HG03097 (cell line): ENCODE measurements around the gene NAXE.
"Not testable (repeated sequence)": the region's sequence is repeated elsewhere in the genome, so short reads cannot be mapped to it uniquely, and the experiment has no call there.

Experiments
- ATAC-seq: cut with Tn5 transposase; IDR thresholded peaks from one replicate; pipeline ENCODE4 v1.9.1; 2021; ENCODE audit not compliant: unreplicated experiment, low FRiP score

The NAXE gene

GRCh38 chr1:156591432-156592157 is at the start of gene NAXE:
Gene NAXE, plus strand, starts transcription at chr1:156591776. Its CDS starts 29 bp downstream, at chr1:156591805.
- ATAC-seq, result peak; percentile 79

GRCh38 chr1:156543066-156543465 is 48.5 kb upstream of the NAXE start:
- ATAC-seq, result no peak

DNA sequence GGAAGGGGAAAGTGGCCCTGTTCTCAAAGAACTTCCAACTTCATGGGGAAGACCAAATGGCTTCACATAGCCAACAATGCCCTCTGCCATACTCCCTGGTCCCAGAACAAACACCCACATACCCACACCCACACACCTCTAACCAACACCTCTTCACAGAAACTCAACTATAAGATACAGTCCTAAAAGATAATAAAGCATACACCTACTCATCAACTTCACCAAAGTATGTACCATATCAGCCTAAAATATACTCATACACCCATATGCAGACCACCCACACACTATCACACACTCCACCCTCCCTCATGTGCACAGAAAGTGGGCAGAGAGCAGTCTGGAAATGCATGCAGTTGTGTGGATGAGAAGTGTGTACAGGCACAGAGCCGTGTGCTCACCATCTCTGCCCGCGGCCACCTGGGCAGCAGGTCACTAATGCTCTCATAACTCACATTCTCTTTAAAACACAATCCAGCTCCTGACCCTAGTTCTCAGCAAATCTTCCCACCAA is 46.9 kb upstream of the NAXE start:
- no peak for ATAC-seq

GRCh38 chr1:156546267-156546666 is 45.3 kb upstream of the NAXE start:
- ATAC-seq, result no peak

- no peak for ATAC-seq
These were observed 44.1 kb upstream of the NAXE start for GRCh38 chr1:156547434-156547833.

DNA sequence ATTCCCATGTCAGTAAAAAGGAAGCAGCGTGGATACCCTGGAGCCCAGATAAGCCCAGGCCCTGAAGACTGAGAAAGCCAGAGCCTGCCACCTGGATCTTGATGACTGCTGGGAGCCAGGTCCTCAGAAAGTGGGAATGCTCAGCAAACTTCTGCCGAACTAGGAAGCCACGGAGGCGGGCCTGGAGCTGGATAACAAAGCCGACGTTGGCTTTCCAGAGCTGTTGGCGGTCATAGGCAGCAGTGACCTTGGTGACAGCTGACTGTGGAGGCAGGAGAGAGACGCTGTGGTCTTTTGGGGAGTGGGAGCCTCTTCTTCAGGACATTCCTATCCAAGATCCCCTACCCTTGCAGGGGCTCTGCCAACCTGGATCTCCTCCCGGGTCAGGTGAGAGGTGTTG is 43.6 kb upstream of the NAXE start:
- no peak for ATAC-seq

DNA sequence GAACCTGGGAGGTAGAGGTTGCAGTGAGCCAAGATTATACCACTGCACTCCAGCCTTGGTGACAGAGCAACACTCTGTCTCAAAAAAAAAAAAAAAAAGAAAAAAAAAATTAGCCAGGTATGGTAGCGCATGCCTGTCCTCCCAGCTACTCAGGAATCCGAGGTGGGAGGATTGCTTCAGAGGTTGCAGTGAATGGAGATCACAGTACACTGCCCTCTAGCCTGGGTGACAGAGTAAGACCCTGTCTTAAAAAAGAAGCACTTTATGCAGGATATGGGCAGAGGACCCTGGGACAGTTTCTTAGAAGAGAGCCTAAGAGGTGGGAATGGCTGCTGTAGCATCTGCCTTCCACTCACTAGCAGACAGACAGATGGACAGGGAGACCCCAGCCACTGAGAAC is 42.2 kb upstream of the NAXE start:
- no peak for ATAC-seq

DNA sequence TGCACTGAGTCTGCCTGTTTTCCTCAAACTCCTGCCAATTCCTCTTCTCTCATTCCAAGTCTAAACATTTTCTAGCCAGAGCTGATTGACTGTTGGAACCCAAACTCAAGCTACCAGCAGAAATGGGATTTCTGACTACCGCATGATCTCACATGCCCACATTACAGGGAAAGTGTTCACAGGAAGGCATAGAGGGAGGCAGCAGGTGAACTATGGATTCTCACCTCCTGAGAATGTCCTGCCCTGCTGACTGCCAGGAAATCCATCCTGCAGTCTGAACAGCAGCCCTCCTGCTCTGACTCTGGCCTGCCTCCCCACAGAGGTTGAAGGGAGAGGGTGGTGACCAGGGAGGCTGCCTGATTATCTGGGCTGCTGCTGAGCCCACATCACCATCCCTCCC is 41.7 kb upstream of the NAXE start:
- ATAC-seq, result no peak

DNA sequence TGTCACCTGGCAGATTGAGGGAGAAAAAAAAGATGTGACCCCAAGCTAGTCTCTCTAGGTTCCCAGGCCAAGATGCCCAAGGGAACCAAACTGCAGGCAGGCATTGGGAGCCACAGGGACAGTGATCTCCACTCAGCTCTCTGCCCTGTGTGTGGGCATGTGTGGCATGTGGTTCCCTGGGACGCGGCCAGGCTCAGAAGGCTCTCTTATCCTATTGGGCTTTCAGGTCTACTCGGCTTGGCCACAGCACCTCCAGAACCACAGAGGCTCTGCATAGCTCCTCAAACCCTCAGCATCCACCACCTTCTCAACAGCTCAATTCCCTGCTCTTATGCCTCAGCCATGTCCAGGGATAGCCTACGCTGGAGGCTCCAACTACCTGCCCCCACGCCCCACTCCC is 41.2 kb upstream of the NAXE start:
- no peak for ATAC-seq

- ATAC-seq, result no peak
These were observed 40.4 kb upstream of the NAXE start for GRCh38 chr1:156551066-156551643.

DNA sequence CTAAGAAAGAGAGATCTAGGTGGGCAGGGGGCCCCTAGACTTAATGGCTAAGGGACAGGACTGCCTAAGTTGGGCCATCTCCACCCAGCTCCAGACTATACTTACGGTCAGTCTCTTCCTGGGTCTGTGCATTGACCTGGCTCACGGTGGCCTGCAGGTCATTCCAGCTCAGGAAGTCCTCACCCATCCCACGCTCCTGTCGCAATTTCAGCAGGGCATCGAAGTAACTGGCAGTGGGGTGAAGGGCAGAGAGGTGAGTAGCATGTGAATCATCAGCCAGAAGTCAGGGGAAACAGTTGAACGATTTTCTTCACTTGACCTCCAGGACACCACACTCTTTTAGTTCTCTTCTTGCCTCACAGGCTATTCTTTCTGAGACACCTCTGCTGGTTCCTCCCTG is 39.7 kb upstream of the NAXE start:
- ATAC-seq, result no peak

DNA sequence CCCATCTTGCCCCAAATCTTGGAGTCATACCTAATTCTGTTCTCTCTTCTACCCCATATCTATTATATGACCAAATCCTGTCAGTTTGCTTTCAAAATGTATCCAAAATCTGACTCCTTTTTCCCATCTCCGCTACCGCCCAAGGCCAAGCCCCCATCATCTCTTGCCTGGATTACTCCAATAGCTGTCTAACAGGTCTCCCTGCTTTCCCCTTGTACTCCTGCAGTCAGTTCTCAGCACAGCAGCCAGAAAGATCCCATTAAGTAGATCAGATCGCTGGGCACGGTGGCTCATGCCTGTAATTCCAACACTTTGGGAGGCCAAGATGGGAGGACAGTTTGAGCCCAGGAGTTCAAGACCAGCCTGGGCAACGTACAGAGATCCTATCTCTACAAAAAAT is 39.1 kb upstream of the NAXE start:
- ATAC-seq, result no peak

GRCh38 chr1:156552937-156553336 is 38.6 kb upstream of the NAXE start:
- ATAC-seq, result not testable (repeated sequence)

- ATAC-seq, result no peak
These were observed 37.6 kb upstream of the NAXE start for GRCh38 chr1:156553860-156554485.

DNA sequence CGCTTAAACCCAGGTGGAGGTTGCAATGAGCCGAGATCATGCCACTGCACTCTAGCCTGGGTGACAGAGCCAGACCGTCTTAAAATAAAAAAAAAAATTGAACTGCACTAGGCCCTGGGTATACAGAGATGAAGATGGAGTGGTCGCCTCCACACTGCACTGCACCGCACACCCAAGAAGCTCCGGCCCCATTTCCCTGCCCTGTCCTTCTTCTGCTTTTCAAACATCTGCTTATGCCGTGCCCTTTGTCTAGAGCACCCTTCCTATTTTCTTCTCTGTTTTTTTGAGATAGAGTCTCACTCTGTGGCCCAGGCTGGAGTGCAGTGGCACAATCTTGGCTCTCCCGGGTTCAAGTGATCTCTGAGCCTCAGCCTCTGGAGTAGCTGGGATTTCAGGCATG is 36.6 kb upstream of the NAXE start:
- ATAC-seq, result no peak

GRCh38 chr1:156555715-156556114 is 35.9 kb upstream of the NAXE start:
- ATAC-seq, result no peak

GRCh38 chr1:156556354-156556753 is 35.2 kb upstream of the NAXE start:
- ATAC-seq, result no peak

DNA sequence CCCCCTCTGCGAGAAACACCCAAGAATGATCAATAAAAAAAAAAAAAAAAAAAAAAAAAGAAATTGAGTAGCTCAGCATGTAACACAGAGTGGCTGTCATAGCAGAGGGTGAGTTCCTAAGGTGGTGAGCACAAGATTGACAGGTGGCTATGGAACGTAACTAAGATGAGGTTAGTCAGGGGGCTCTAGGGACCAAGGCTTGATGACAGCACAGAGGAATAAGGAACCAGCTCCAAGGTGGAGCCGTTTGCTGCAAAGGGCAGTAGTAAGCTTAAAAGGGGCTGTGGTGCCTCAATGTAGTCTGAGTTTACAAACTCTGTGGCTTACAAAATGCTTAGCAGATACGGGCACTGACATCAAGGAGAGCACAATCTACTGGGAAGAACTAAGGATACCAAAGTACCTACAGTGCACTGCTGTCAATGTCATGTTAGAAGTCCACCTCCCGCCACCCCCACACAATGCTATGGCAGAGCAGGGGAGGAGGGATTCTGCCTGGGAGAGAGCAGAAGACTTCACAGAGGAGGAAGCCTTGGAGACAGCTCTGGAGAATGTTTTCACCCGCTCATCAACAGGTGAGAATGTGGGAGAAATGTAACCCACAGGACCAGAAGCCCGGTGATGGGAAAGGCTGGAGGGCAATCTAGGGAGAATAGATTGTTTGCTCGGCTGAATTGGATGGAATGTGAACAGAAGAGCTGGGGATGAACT is 32.3 kb upstream of the NAXE start:
- no peak for ATAC-seq

DNA sequence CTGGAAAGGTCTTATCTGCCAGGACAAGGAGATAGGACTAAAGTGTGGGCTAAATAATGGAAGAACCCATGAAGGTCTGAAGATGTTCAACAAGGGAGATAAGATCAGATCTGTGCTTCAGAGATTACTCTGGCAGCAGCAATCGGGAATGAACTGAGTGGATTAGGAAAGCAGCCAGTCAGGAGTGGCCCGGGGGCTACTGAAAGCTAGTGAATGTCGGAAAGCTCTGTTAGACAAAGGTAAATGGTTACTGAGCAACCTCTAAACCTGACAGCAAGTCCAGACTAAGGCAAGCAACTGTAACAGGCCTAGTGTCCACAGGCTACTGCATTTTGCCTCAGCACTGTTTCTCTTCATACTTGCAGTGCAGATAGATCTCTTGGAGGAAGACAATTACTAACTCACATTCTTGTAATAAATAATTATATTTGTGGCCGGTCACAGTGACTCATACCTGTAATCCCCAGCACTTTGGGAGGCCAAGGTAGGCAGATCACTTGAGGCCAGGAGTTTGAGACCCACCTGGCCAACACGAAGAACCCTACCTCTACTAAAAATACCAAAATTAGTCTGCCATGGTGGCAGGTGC is 31.7 kb upstream of the NAXE start:
- ATAC-seq, result no peak

DNA sequence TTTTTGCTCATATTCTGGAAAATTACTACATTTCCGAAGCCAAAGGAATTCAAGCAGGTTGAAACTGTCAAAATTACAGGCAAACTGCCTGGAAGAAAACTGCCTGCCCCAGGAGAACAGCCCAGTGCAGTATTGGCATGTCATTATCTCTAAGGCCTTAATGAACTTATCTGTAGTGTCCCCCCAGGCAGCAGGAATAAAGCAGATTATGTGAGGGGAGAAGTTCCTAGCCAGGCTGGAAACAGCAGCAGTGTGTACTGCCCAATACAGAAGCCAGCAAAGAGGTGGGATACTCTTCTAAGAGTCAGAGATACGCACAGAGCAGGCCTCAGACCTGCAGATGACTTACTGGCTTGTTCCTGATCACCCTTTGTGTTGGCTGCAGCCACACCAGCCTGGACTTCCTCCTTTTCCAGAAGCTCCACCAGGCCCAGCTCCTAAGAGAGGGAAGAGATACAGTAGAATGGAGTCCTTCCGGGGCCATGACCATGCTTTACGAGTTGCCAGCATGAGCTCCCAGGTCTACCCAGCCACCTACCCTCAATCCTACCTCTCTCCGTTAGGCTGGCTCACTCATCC is 30.9 kb upstream of the NAXE start:
- no peak for ATAC-seq

DNA sequence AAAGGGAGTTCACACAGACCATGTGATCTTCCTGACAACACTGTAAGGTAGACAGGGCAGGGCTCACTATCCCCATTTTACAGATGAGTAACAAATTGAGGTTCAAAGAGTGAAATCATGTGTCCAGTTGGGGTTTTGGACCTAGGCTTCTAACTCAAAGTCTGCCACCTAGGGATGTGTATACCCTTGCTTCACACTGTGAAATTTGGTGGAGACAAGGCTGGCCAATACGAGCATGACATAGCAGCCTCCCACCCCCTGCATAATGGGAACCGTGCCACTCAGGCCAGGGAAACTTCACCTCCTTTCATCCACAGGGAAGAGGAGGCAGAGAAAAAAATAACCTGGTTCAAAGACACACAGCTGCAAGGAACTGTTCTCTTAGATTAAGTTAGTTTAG is 26.1 kb upstream of the NAXE start:
- ATAC-seq, result no peak
